Dendritic cell treated with granulocyte-macrophage colony-stimulating factor and Interleukin-4, amounts not matched to agents 40 ng/mL and 50 ng/mL, for 4 days (primary cell): ENCODE data around the gene XPO1.
"Not testable (repeated sequence)": the region's sequence is repeated elsewhere in the genome, so short reads cannot be mapped to it uniquely, and the experiment has no call there.

Experiments used
- H3K27ac Mint-ChIP-seq: one replicate; pipeline ENCODE4 v1.8.0; 2022; ENCODE audit warnings: mild to moderate bottlenecking, mixed read lengths
- H3K27me3 Mint-ChIP-seq: one replicate; pipeline ENCODE4 v1.8.0; 2022; ENCODE audit warnings: mild to moderate bottlenecking, mixed read lengths
- H3K36me3 Mint-ChIP-seq: one replicate; pipeline ENCODE4 v1.8.0; 2022; ENCODE audit warnings: low read depth, mixed read lengths
- H3K4me1 Mint-ChIP-seq: one replicate; pipeline ENCODE4 v1.8.0; 2022; ENCODE audit warnings: low read depth, mixed read lengths
- H3K4me3 Mint-ChIP-seq: one replicate; pipeline ENCODE4 v1.8.0; 2022; ENCODE audit warnings: mild to moderate bottlenecking, moderate library complexity, mixed read lengths
- H3K9me3 Mint-ChIP-seq: one replicate; pipeline ENCODE4 v1.8.0; 2022; ENCODE audit warnings: mixed read lengths
- intact Hi-C: fragments of 100-400 bp; cut with micrococcal nuclease; formaldehyde crosslinking; loops from one replicate; pipeline ENCODE4 v1.15.0; 2022

XPO1 gene

DNA sequence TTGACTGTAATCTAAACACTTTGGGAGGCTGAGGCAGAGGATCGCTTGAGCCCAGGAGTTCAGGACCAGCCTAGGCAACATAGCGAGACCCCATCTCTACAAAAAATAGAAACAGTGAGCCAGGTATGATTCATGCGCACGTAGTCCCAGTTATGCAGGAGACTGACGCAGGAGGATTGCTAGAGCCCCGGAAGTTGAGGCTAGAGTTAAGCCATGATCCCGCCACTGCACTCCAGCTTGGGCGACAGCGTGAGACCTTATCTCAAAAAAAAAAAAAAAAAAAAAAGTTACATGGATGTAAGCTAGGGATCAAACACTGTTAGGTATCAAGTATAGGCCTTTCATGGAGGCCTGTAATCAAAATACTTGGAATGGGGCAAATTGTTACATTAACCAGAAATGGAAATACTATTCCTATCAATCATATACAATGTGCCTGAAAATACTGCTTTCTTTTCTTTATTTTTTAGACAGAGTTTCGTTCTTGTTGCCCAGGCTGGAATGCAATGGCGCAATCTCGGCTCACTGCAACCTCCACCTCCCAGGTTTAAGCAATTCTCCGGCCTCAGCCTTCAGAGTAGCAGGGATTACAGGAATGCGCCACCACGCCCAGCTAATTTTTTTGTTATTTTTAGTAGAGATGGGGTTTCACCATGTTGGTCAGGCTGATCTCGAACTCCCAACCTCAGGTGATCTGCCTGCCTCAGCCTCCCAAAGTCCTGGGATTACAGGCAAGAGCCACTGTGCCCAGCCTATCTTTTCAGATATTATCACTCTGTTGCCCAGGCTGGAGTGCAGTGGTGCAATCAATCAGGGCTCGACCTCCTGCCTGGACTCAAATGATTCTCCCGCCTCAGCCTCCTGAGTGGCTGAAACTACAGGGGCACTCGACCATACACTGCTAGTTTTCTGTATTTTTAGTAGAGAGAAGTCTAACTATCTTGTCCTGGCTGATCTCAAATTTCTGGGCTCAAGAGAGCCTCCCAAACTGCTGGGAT lies 27.2 kb downstream of the XPO1 start:
- peaks cover 99% of the 10 kb centered on the region for H3K36me3 Mint-ChIP-seq
- no peak overlapping the region for H3K27ac Mint-ChIP-seq
- H3K27me3 Mint-ChIP-seq: no peaks in the 10 kb centered on the region
- no peaks in the 10 kb centered on the region for H3K9me3 Mint-ChIP-seq
- intact Hi-C loops: no loop called here
- H3K4me1 Mint-ChIP-seq: peaks cover 9% of the 10 kb centered on the region
- no peak overlapping the region for H3K4me3 Mint-ChIP-seq

DNA sequence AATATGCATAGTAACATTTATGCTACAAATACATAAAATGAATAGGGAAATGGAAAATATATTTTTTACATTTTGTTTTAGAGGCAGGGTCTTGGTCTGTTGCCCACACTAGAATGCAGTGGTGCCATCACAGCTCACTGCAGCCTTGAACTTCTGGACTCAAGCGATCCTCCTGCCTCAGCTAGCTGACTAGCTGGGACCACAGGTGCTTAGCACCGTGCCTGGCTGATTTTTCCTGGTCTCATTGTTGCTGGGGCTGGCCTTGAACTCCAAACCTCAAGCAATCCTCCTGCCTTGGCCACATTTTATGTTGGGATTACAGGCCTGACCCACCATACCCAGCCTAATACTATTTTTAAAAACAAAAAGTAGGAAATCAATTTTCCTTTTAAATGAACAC lies 33.2 kb downstream of the XPO1 start:
- peaks cover 92% of the 10 kb centered on the region for H3K36me3 Mint-ChIP-seq
- no peaks in the 10 kb centered on the region for H3K9me3 Mint-ChIP-seq
- H3K4me3 Mint-ChIP-seq: no peak overlapping the region
- H3K27me3 Mint-ChIP-seq: no peaks in the 10 kb centered on the region
- H3K4me1 Mint-ChIP-seq: peaks cover 9% of the 10 kb centered on the region
- no peak overlapping the region for H3K27ac Mint-ChIP-seq
- intact Hi-C loops: no loop called here

DNA sequence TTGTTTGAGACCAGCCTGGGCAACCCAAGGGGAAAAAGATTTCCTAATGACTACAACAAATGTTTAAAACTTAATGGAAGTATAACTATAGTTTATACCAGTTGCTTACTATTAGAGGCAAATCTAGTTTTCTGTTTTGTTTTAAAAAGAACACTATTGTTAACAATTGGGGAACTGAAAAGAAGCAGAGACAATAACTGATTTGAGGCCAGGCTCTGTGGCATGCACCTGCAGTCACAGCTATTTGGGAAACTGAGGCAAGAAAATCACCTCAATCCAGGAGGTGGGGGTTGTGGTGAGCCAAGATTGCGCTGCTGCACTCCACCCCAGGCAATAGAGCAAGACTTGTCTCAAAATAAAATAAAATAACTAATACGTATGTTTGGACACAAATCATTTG lies 39.1 kb downstream of the XPO1 start:
- no peak overlapping the region for H3K27ac Mint-ChIP-seq
- H3K4me1 Mint-ChIP-seq: no peaks in the 10 kb centered on the region
- H3K36me3 Mint-ChIP-seq: peaks cover 91% of the 10 kb centered on the region
- intact Hi-C loops: loop anchor here (10.0 kb wide), 1 partner anchor 294 kb away; no protein-coding TSS in a partner anchor
- H3K9me3 Mint-ChIP-seq: no peaks in the 10 kb centered on the region
- H3K4me3 Mint-ChIP-seq: no peak overlapping the region
- no peaks in the 10 kb centered on the region for H3K27me3 Mint-ChIP-seq

DNA sequence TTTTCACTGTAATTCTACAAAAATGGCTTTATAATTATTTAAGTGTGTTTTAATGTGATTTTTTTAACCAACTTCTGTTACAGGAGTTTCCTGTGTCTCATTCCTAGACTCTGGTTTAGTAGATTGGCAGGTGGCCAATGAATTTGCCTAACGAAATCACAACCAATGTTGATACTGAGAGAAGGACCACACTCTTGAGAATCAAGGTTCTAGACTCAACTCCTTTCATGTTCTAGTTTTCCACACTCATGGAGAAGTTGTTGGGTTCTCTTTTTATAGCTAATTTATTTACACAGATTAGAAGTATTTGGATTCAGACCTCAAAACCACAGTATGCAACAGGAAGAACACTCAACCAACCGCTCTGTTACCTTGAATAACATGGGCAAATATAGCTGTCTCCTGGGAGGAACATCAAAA lies 44.6 kb downstream of the XPO1 start:
- Mint-ChIP-seq H3K27ac (no peak overlapping the region), H3K27me3 (no peaks in the 10 kb centered on the region), H3K36me3 (peaks cover 95% of the 10 kb centered on the region), H3K4me3 (no peak overlapping the region), H3K9me3 (no peaks in the 10 kb centered on the region), H3K4me1 (no peaks in the 10 kb centered on the region)
- intact Hi-C loops: loop anchor here (10.0 kb wide), 1 partner anchor 289 kb away; no protein-coding TSS in a partner anchor

DNA sequence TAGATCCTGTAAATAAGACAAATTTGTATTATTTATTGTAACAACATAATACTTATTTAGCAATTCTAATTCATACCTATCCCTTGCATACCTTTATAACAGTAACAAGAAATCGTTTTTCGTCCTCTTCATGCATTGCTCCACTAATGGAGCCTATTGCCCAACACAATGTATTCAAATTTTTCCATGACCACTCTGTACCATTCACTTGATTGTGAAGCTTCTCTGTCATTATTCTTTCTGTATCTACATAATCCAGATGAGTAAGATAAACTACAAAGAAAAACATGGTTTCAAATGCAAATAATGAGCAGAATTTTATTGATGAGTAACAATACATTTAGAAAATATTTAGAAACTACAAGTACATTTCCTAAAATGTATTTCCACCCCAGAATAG lies 45.7 kb downstream of the XPO1 start:
- no peaks in the 10 kb centered on the region for H3K27me3 Mint-ChIP-seq
- no peaks in the 10 kb centered on the region for H3K9me3 Mint-ChIP-seq
- no peak overlapping the region for H3K4me3 Mint-ChIP-seq
- no peak overlapping the region for H3K27ac Mint-ChIP-seq
- intact Hi-C loops: loop anchor here (10.0 kb wide), 1 partner anchor 288 kb away; no protein-coding TSS in a partner anchor
- peaks cover 95% of the 10 kb centered on the region for H3K36me3 Mint-ChIP-seq
- no peaks in the 10 kb centered on the region for H3K4me1 Mint-ChIP-seq

DNA sequence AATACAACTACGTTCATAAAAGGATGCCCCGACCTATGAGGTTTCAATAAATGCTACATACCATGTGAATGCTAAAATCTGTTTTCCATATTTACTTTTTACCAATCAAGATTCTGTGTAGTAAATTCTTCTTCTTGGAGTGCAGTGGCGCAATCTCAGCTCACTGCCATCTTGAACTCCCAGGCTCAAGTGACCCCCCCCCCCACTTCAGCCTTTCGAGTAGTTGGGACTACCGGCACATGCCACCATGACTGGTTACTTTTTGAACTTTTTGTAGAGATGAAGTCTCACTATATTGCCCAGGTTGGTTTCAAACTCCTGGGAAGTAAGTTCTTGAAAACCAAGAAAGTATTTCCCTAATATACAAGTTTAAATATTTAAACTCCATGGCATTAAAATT lies 52.9 kb downstream of the XPO1 start:
- no peaks in the 10 kb centered on the region for H3K27me3 Mint-ChIP-seq
- H3K36me3 Mint-ChIP-seq: peaks cover 96% of the 10 kb centered on the region
- intact Hi-C loops: no loop called here
- no peak overlapping the region for H3K4me3 Mint-ChIP-seq
- no peak overlapping the region for H3K27ac Mint-ChIP-seq
- no peaks in the 10 kb centered on the region for H3K4me1 Mint-ChIP-seq
- no peaks in the 10 kb centered on the region for H3K9me3 Mint-ChIP-seq

DNA sequence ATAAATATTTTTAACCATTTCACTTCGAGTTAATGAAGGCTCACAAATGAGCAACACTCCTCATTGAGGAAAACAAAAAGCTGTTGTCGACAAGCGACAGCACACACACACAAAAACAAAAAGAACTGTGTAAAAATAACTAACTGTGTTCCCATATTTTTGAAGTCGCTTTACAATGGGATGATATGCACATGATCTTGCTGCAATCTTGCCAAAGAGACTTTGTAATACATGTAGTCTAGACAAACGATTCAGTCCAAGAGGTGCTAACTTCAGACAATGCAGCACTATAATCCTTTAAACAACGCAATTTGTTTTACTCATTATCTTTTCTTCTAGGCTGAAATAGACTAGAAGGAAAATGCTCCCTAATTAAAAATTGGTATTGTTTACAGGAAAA lies 60.1 kb downstream of the XPO1 start:
- Mint-ChIP-seq H3K4me3 (no peak overlapping the region), H3K4me1 (no peaks in the 10 kb centered on the region), H3K36me3 (peaks cover 65% of the 10 kb centered on the region), H3K9me3 (no peaks in the 10 kb centered on the region), H3K27me3 (no peaks in the 10 kb centered on the region), H3K27ac (no peak overlapping the region)
- intact Hi-C loops: no loop called here

DNA sequence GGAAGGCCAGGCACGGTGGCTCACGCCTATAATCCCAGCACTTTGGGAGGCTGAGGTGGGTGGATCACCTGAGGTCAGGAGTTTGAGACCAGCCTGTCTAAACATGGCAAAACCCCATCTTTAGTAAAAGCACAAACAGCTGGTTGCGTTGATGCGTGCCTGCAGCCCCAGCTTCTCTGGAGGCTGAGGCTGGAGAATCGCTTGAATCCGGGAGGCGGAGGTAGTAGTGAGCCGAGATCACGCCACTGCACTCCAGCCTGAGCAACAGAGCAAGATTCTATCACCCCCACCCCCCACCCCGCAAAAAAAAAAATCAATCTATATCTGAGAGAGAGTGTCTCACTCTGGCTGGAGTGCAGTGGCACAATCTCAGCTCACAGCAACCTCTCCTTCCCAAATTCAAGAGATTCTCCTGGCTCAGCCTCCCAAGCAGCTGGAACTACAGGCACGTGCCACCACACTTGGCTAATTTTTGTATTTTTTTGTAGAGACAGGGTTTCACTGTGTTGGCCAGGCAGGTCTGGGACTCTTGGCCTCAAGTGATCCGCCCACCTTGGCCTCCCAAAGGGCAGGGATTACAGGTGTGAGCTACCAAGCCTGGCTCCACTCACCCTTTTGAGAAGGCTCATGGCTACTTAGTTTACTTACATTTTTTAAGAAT lies 61.1 kb downstream of the XPO1 start:
- intact Hi-C loops, H3K27ac Mint-ChIP-seq, H3K4me1 Mint-ChIP-seq, H3K27me3 Mint-ChIP-seq, H3K4me3 Mint-ChIP-seq, H3K9me3 Mint-ChIP-seq: not testable (repeated sequence)
- H3K36me3 Mint-ChIP-seq: peaks cover 55% of the 10 kb centered on the region

DNA sequence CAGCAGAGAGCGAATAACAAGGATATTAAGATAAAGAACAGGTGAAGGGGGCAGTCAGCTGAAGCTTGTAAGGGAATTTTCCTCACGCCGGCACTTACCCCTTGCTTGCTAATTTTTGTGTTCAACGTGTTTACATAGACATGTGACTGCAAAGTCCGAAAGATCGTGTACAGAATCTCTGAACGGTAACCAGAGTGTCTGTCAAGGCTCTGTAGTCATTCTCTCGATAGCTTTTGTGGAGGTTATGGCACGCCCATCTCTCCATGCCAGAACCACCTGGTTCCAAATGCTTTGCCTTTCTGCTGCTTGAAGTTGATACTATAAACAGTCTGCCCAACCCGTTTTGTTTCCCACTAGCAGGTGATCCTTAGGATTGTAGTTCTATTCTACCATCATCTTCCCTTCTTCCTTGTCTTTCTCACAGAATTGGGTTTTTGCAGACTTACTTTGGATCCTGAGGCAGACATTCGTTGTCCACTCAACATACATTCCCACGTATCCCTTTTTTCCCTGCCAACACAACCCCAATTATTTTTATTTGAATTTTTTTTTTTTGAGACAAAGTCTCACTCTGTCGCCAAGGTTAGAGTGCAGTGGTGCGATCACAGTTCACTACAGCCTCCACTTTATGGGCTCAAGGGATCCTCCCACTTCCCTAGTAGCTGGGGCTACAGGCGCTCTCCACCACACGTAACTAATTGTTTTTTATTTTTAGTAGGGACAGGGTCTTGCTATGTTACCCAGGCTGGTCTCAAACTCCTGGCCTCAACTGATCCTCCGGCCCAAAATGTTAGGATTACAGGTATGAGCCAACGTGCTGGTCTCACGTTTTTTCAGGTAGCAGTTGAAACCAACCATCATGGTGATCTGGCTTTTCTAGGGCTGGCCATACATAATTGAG lies 66.0 kb downstream of the XPO1 start:
- Mint-ChIP-seq H3K4me1 (peaks cover 20% of the 10 kb centered on the region), H3K27me3 (no peaks in the 10 kb centered on the region), H3K9me3 (no peaks in the 10 kb centered on the region), H3K4me3 (peak overlapping the region; percentile 92), H3K27ac (peak overlapping the region; percentile 99), H3K36me3 (peaks cover 43% of the 10 kb centered on the region)
- intact Hi-C loops: loop anchor here (2.0 to 5.0 kb wide), 3 partner anchors 45 to 405 kb away; partner anchors contain the start of genes SANBR and XPO1

DNA sequence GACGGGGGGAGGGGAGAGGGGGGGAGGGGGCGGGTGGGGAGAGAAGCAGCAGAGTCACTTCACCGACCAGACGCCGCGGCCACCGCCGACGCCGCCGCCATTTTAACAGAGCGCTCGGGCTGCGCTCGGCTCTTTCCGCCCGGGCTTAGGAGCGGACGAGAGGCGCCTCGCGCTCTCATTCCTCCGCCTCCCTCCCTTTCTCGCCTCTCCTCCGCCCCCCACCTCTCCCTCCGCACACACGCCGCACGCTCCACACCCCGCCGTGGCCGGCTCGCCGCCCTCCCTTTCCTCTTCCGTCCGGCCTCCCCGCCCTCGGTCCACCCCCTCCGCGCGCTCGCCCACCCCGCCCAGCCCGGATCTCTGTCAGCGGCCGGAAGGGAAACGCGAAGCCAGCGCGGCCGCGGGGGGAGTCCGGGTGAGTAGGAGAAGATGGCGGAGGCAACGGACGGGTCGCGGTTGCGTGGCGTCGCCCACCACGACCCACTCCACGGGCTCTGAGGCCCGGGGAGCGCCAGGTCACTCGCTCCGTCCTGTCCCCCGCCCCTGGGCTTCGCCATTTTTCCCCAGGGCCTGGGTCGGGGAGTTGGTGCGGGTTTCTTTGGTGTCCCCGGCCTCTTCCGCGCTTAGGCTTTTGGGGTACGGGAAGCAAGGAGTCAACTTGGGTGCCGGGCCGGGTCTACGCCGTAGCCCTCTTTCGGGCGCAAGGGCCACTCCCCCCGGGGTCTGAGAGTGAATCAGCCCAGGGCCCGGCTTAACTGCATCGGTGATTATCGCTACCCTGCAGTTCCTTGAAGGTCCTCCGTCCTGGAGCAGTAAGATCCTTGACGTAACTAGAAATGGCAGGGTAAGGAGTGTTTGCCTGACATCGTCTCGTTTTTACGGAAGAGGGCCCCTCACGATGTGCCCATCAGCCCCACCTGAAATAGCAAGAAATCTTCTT lies 66.9 kb downstream of the XPO1 start, which contains the start of gene USP34:
TSS of gene USP34 (minus strand) at position 123 of the 940 bp plus-strand sequence. CDS start 395 bp downstream, outside the sequence.
- peaks cover 41% of the 10 kb centered on the region for H3K36me3 Mint-ChIP-seq
- no peaks in the 10 kb centered on the region for H3K27me3 Mint-ChIP-seq
- intact Hi-C loops: loop anchor here (2.0 to 5.0 kb wide), 3 partner anchors 44 to 404 kb away; partner anchors contain the start of genes SANBR and XPO1
- H3K4me3 Mint-ChIP-seq: peak within 1 kb of the TSS; percentile 92
- no peaks in the 10 kb centered on the region for H3K9me3 Mint-ChIP-seq
- peaks cover 20% of the 10 kb centered on the region for H3K4me1 Mint-ChIP-seq
- peak within 1 kb of the TSS; percentile 99 for H3K27ac Mint-ChIP-seq

DNA sequence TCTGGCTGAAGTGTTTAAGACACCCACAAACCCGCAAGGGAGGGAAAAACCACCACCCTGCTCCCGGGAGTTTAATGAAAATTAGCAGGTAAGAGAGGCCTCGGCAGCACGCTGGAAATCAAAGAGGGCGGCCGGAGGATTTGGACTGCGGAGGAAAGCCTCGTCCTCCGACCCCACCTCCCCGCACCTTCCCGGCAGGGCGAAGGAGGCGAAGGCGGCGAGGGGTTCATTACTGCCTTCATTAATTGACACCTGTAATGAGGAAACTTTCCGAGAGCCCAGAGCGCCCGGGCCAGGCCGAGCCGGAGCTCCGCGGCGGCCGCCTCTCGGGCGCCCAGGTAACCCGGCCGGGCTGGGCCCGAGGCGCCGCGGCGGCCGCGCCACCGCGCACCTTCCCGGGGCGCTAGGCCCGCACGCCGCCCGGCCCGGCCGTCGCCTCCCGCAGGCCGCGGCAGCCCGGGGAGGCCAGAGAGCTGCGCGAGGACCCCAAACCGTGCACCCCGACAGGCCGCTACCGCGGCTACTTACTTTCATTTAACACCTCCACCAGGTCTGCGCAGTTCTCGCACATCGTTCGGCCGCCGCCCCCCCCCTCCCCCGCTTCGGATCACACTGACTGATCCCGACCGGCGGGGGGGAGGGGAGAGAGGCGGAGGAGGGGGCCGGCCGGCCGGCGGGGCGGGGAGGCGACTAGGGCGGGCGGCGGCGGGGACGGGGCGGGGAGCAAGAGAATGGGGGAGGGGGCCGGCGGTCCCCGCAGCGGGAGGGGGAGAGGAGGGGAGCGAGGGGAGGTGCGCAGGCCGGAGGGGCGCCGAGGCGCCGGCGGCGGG lies 67.8 kb downstream of the XPO1 start:
- no peaks in the 10 kb centered on the region for H3K9me3 Mint-ChIP-seq
- H3K27me3 Mint-ChIP-seq: no peaks in the 10 kb centered on the region
- intact Hi-C loops: loop anchor here (2.0 to 5.0 kb wide), 3 partner anchors 44 to 403 kb away; partner anchors contain the start of genes SANBR and XPO1
- H3K4me3 Mint-ChIP-seq: peak overlapping the region; percentile 89
- H3K4me1 Mint-ChIP-seq: peaks cover 24% of the 10 kb centered on the region
- H3K36me3 Mint-ChIP-seq: peaks cover 40% of the 10 kb centered on the region
- peak overlapping the region; percentile 99 for H3K27ac Mint-ChIP-seq
